Calu3 (cell line): ENCODE results near the gene MCF2L. TPM values are rescaled to one million over a fixed set of nuclear protein-coding genes. Genes with fewer than 3 reads are reported as not detected.

Source experiments
- BruUV-seq: library from RNA; stranded (reverse); fragments of 400-500 nt; replicated peaks from 2 replicates; lab custom pipeline; 2021; lab: Mats Ljungman, UMichigan
- CTCF ChIA-PET: fragments of 300-600 bp; sonication (Branson Sonifier 250); formaldehyde crosslinking; loops from one replicate; lab custom pipeline; 2022; ENCODE audit warnings: antibody characterized with exemption; lab: Charles Lee
- DNase-seq: peaks from one replicate; pipeline ENCODE4 v3.0.0; 2022
- H3K27ac Mint-ChIP-seq: one replicate; pipeline ENCODE4 v1.8.0; 2022; ENCODE audit warnings: mixed read lengths; ENCODE audit not compliant: unreplicated experiment
- H3K27me3 Mint-ChIP-seq: one replicate; pipeline ENCODE4 v1.8.0; 2022; ENCODE audit warnings: mixed read lengths; ENCODE audit not compliant: unreplicated experiment
- H3K36me3 Mint-ChIP-seq: one replicate; pipeline ENCODE4 v1.8.0; 2022; ENCODE audit warnings: mild to moderate bottlenecking, moderate library complexity, mixed read lengths; ENCODE audit not compliant: insufficient read depth, unreplicated experiment
- H3K4me1 Mint-ChIP-seq: one replicate; pipeline ENCODE4 v1.8.0; 2022; ENCODE audit warnings: mild to moderate bottlenecking, low read depth, mixed read lengths; ENCODE audit not compliant: unreplicated experiment
- H3K4me3 Mint-ChIP-seq: one replicate; pipeline ENCODE4 v1.8.0; 2022; ENCODE audit warnings: mild to moderate bottlenecking, low read depth, moderate library complexity, mixed read lengths; ENCODE audit not compliant: unreplicated experiment
- H3K9me3 Mint-ChIP-seq: one replicate; pipeline ENCODE4 v1.8.0; 2022; ENCODE audit warnings: low read depth, mixed read lengths; ENCODE audit not compliant: unreplicated experiment
- intact Hi-C: fragments of 100-400 bp; cut with micrococcal nuclease; formaldehyde crosslinking; loops from one replicate; pipeline ENCODE4 v1.10.0; 2022; ENCODE audit not compliant: unreplicated experiment
- total RNA-seq: library from RNA; stranded (reverse); gene quantifications from 2 replicates; pipeline ENCODE4 v1.2.3, GENCODE V29; 2022
- TF ChIP-seq, protein P1 (sequence below): fragments of 200-600 bp; IDR thresholded peaks from one replicate; pipeline ENCODE4 v1.8.0; 2022; ENCODE audit warnings: antibody characterized with exemption; ENCODE audit not compliant: unreplicated experiment

Gene MCF2L
- total RNA-seq, 1 experiment from 2014 or later: 12.9 TPM

DNA sequence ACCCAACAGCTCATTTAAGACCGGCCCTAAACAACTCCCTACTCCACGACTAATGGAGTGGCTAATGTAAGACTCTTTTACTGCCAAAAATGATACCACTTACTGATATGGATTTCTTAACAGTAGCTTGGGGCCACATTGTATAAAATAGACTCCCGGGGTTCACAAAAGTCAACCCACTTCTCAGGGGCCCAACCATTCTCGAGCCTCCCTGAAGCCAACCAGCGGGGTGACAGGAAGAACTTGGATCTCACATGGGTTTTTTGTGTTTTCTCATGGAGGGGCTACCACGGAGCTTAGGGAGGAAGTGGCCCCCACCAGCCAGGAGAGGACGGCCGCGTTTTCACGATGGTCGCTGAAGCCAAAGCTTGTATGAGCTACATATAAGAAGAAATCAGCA, 8.1 kb downstream of the MCF2L start:
- TF ChIP-seq, protein P1, sequence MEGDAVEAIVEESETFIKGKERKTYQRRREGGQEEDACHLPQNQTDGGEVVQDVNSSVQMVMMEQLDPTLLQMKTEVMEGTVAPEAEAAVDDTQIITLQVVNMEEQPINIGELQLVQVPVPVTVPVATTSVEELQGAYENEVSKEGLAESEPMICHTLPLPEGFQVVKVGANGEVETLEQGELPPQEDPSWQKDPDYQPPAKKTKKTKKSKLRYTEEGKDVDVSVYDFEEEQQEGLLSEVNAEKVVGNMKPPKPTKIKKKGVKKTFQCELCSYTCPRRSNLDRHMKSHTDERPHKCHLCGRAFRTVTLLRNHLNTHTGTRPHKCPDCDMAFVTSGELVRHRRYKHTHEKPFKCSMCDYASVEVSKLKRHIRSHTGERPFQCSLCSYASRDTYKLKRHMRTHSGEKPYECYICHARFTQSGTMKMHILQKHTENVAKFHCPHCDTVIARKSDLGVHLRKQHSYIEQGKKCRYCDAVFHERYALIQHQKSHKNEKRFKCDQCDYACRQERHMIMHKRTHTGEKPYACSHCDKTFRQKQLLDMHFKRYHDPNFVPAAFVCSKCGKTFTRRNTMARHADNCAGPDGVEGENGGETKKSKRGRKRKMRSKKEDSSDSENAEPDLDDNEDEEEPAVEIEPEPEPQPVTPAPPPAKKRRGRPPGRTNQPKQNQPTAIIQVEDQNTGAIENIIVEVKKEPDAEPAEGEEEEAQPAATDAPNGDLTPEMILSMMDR: no peak
- intact Hi-C loops: no loop called here
- Mint-ChIP-seq H3K36me3 (no peaks in the 10 kb centered on the region), H3K4me3 (no peak overlapping the region), H3K27ac (no peak overlapping the region), H3K9me3 (peaks cover 3% of the 10 kb centered on the region), H3K4me1 (no peaks in the 10 kb centered on the region), H3K27me3 (no peaks in the 10 kb centered on the region)
- no TSS peak for BruUV-seq
- DNase-seq: no peak
- CTCF ChIA-PET: no interaction called here

DNA sequence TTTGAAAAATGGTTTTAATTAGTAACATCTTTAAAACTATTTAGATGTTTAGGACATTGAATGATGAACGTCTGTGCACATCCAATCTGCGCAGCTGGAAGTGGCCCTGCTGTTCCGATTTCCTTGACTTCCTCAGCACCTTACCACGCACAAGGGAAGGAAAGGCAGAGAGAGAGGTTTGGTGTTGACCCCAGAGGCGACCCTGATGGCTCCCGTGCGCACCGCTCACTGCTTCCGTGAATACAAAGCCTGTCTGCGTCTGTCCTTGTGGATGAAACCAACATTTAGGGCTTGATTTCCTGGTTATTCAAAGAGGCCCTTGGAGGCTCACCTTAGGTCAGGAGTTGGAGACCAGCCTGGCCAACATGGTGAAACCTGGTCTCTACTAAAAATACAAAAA, 8.5 kb downstream of the MCF2L start:
- TF ChIP-seq, protein P1: no peak
- no peak for DNase-seq
- Mint-ChIP-seq H3K4me3 (no peak overlapping the region), H3K27ac (no peak overlapping the region), H3K4me1 (no peaks in the 10 kb centered on the region), H3K27me3 (no peaks in the 10 kb centered on the region), H3K9me3 (peaks cover under 1% of the 10 kb centered on the region), H3K36me3 (no peaks in the 10 kb centered on the region)
- CTCF ChIA-PET: no interaction called here
- no TSS peak for BruUV-seq
- intact Hi-C loops: no loop called here

DNA sequence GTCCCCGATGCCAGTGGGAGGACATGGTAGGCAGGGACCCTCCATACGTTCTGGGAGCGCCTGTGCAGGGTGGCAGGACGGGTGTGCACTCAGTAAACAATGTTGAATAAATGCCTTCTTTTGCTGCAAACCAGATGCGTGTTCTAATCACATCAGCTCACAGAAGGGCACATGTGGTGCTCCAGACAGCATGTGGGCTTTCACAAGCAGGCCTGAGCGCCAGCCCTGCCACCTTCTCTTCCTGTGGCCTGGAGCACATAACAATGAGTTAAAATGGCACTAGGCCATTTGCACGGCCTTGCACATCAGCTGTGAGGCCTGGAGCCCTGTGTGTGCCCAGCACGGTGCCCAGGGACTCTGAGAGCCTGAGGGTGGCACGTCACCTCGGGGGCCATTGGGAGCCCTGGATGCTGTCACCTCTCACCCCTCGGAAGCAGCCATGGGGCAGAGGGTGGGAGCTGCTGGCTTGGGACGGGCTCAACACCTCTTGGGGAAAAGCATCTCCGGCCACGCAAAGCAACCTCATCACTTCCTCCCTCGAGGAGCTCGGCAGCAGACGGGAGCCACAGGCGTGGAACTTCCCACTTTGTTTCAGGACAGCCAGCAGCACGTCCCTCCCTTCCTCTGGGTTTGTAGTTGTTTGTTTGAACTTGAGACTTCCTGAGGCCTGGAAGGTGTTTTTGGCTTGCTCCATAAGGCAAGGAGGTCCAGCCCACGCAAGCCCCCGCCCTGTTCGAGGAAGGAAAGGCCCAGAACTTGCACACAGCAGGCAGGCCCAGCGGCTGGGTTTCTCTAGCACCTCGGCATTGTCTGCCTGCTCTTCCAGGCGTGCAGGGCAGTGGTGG, 9.8 kb downstream of the MCF2L start:
- no peak overlapping the region for H3K4me3 Mint-ChIP-seq
- no peak for DNase-seq
- H3K4me1 Mint-ChIP-seq: no peaks in the 10 kb centered on the region
- intact Hi-C loops: no loop called here
- no peaks in the 10 kb centered on the region for H3K27me3 Mint-ChIP-seq
- BruUV-seq: no TSS peak
- TF ChIP-seq, protein P1: no peak
- H3K36me3 Mint-ChIP-seq: no peaks in the 10 kb centered on the region
- H3K9me3 Mint-ChIP-seq: no peaks in the 10 kb centered on the region
- CTCF ChIA-PET: no interaction called here
- no peak overlapping the region for H3K27ac Mint-ChIP-seq

DNA sequence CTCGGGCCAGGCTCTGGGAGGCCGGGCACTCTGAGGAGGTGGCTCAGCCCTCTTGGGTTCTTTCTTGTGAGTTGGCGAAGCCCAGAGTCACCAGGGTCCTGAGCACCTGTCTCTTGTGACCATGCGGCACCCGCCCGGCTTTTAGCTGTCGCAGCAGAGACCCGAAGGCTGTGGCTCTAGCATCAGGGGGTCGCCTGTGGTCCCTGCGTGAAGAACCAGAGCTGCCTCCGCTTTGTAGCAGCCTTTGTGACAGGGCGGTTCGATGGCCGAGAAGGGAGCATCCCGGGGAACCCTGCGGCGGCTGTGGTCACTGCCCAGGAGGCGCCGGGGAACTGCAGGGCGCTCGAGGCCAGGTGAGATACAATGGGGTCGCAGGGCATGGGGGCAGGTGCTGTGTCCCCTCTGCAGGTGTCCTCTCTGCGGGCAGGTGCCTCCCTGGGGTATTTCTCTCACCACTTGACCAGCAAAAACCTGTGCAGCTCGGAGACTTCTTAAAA, 10.4 kb downstream of the MCF2L start:
- no peaks in the 10 kb centered on the region for H3K9me3 Mint-ChIP-seq
- H3K4me1 Mint-ChIP-seq: no peaks in the 10 kb centered on the region
- BruUV-seq: no TSS peak
- CTCF ChIA-PET: no interaction called here
- no peak for DNase-seq
- TF ChIP-seq, protein P1: no peak
- no peak overlapping the region for H3K4me3 Mint-ChIP-seq
- no peaks in the 10 kb centered on the region for H3K27me3 Mint-ChIP-seq
- no peaks in the 10 kb centered on the region for H3K36me3 Mint-ChIP-seq
- H3K27ac Mint-ChIP-seq: no peak overlapping the region
- intact Hi-C loops: no loop called here
